GM18861 (cell line): ENCODE data around the gene ITSN1.
"Not testable (repeated sequence)": the region's sequence is repeated elsewhere in the genome, so short reads cannot be mapped to it uniquely, and the experiment has no call there.

Source experiments
- ATAC-seq: cut with Tn5 transposase; IDR thresholded peaks from one replicate; pipeline ENCODE4 v1.9.1; 2021; ENCODE audit not compliant: unreplicated experiment

ITSN1 gene

GRCh38 chr21:33857846-33858666 is 215.8 kb downstream of the ITSN1 start:
- ATAC-seq = no peak

- ATAC-seq = no peak
These were observed 216.5 kb downstream of the ITSN1 start for GRCh38 chr21:33858667-33859372.

- no peak for ATAC-seq
These were observed 217.2 kb downstream of the ITSN1 start for GRCh38 chr21:33859373-33860102.

GRCh38 chr21:33860332-33860879 is 218.1 kb downstream of the ITSN1 start:
- no peak for ATAC-seq

- ATAC-seq = no peak
These were observed 218.8 kb downstream of the ITSN1 start for GRCh38 chr21:33861125-33861524.

- not testable (repeated sequence) for ATAC-seq
These were observed 220.9 kb downstream of the ITSN1 start for GRCh38 chr21:33863191-33863590.

- no peak for ATAC-seq
These were observed 221.8 kb downstream of the ITSN1 start for GRCh38 chr21:33864150-33864549.

- no peak for ATAC-seq
These were observed 222.9 kb downstream of the ITSN1 start for GRCh38 chr21:33865176-33865575.

GRCh38 chr21:33865996-33866575 is 223.8 kb downstream of the ITSN1 start:
- ATAC-seq = no peak

GRCh38 chr21:33866826-33867225 is 224.5 kb downstream of the ITSN1 start:
- no peak for ATAC-seq

- not testable (repeated sequence) for ATAC-seq
These were observed 225.6 kb downstream of the ITSN1 start for GRCh38 chr21:33867868-33868267.

- no peak for ATAC-seq
These were observed 227.6 kb downstream of the ITSN1 start for GRCh38 chr21:33869873-33870272.

- no peak for ATAC-seq
These were observed 228.5 kb downstream of the ITSN1 start for GRCh38 chr21:33870768-33871167.

GRCh38 chr21:33871171-33871570 is 228.9 kb downstream of the ITSN1 start:
- ATAC-seq = no peak

- ATAC-seq = no peak
These were observed 230.7 kb downstream of the ITSN1 start for GRCh38 chr21:33872881-33873515.

GRCh38 chr21:33874161-33874560 is 231.9 kb downstream of the ITSN1 start:
- no peak for ATAC-seq

GRCh38 chr21:33875026-33875695 is 232.9 kb downstream of the ITSN1 start:
- no peak for ATAC-seq

- no peak for ATAC-seq
These were observed 236.5 kb downstream of the ITSN1 start for GRCh38 chr21:33878824-33879223.

GRCh38 chr21:33880626-33881025 is 238.3 kb downstream of the ITSN1 start:
- ATAC-seq = no peak
